Measurements from ENCODE around the gene DAO.

The DAO gene

GRCh38 chr12:108875682-108876361 lies 4.1 kb upstream of the DAO start:
- H3K27ac Mint-ChIP-seq, result no peak overlapping the region
- no peaks in the 10 kb centered on the region for H3K27me3 Mint-ChIP-seq
- DNase-seq, result no peak
- H3K36me3 Mint-ChIP-seq (ENCODE audit: low read depth), result no peaks in the 10 kb centered on the region
- H3K4me3 Mint-ChIP-seq, result no peak overlapping the region
- peaks cover 5% of the 10 kb centered on the region for H3K4me1 Mint-ChIP-seq (ENCODE audit: low read depth)
- H3K9me3 Mint-ChIP-seq, result no peaks in the 10 kb centered on the region

DNA sequence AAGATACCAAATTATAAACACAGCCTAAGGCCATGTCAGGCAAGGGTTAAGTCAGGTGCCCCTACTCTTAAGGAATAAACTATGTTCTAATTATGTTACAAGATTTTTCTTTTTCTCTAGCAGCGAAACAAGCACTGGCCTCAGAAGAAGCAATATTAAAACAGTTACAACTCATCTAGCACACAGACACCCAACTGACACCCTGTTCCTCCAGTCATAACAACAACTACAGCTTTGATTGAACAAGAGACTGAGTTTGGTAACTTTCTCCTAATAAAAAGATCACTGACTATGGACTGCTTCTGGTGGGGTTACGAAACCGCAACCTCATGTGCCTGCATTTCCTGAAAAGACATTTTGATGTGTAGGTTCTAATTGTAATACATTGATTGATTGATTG lies 3.3 kb upstream of the DAO start:
- no peak overlapping the region for H3K27ac Mint-ChIP-seq

DNA sequence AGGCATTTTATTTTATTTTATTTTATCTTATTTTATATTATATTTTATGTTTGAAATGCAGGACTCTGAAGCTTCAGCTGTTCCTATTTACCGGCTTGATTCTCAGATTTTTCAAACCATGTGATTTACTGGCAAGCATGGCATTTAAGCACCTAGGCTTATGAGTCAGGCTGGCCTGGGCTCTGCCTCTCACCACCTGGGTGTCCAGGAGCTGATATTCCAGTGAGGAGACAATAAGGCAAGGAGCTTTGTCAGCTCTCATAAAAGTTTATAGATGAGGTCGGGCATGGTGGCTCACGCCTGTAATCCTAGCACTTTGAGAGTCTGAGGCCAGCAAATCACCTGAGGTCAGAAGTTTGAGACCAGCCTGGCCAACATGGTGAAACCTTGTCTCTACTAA lies 2.1 kb downstream of the DAO start:
- H3K4me3 Mint-ChIP-seq, result no peak overlapping the region
- no peaks in the 10 kb centered on the region for H3K9me3 Mint-ChIP-seq
- H3K27me3 Mint-ChIP-seq, result no peaks in the 10 kb centered on the region
- no peak overlapping the region for H3K27ac Mint-ChIP-seq
- DNase-seq, result no peak
- H3K36me3 Mint-ChIP-seq (ENCODE audit: low read depth), result no peaks in the 10 kb centered on the region
- peaks cover 5% of the 10 kb centered on the region for H3K4me1 Mint-ChIP-seq (ENCODE audit: low read depth)

More for the DNA sequence above, 3.3 kb upstream of the DAO start:
- H3K27me3 Mint-ChIP-seq, result no peaks in the 10 kb centered on the region
- H3K9me3 Mint-ChIP-seq, result no peaks in the 10 kb centered on the region
- H3K4me3 Mint-ChIP-seq, result no peak overlapping the region
- DNase-seq, result no peak
- no peaks in the 10 kb centered on the region for H3K36me3 Mint-ChIP-seq (ENCODE audit: low read depth)
- H3K4me1 Mint-ChIP-seq (ENCODE audit: low read depth), result peaks cover 5% of the 10 kb centered on the region

DNA sequence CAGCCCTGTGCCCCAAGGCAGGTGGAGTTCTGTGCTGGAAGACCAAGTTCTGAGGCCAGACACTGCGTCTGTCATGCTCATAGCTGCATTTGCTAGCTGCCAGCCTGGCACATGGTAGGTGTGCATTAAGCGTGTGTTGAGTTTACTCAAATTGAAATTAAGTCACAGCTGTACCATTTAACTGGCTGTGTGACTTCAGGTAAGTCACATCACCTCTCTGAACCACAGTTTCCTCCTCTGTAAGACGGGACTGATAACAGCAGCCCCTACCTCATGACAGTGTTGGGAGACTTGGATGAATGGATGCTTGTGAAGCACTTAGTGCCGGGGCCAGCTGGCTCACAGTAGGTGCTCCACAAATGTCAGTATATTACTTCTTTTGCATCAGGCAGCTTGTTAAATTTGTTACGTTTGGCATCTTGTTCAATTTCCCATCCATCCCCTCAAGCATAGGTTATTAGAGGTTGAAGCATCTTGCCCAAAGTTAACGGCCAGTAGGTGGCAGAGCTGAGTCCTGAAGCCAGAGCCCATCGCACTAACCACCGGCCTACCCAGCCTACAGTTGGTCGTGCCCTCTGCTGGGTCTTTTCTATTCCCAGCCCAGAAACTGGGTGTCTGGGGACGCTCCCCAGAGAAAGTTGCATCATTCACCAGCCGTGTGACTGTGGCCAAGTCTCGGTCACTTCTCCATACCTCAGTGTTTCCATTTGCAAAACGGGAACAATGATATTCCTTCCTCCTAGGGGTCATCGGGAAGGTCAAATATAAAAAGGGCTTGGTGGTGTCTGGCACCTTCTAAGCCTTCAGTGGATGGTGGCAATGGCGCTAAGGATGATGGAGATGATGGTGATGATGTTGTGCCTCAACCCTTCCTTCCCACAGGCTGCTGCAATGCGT lies 4.5 kb downstream of the DAO start:
- Mint-ChIP-seq H3K27me3 (no peaks in the 10 kb centered on the region), H3K9me3 (no peaks in the 10 kb centered on the region), H3K4me3 (no peak overlapping the region), H3K4me1 (ENCODE audit: low read depth) (peaks cover 5% of the 10 kb centered on the region), H3K27ac (no peak overlapping the region), H3K36me3 (ENCODE audit: low read depth) (no peaks in the 10 kb centered on the region)
- peak; percentile 73 for DNase-seq

DNA sequence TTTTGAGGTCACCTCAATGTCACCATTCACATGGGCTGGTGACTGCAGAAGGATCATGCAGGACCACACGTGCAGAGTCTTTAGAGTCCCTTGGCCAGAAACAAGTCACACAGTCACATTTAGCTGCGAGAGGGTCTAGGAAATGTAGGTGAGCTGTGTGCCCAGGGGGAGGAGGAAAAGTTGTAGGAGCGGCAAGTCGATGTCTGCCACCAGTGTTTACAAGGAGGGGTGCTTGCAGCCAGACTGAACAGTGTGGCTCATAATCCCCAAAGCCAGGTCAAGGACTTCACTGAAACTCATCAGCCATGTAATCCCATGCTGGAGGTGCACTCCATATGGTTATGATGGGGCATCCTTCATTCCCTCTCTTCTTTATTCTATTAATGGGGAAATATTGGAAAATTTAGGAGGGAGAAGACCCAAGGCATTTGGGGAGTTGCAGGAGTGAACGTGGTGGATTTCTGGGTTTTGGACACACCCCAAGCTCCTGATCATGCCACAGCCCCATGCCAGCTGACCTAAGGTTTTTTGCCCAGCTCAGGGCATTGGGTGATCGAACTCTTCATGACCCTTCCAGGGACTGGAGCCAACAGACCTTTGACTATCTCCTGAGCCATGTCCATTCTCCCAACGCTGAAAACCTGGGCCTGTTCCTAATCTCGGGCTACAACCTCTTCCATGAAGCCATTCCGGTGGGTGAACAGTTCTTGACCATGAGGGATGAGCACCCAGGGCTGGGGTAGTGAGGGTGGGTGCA lies 7.2 kb downstream of the DAO start:
- Mint-ChIP-seq H3K9me3 (peaks cover 2% of the 10 kb centered on the region), H3K27ac (no peak overlapping the region), H3K27me3 (no peaks in the 10 kb centered on the region), H3K36me3 (ENCODE audit: low read depth) (no peaks in the 10 kb centered on the region), H3K4me1 (ENCODE audit: low read depth) (peaks cover 5% of the 10 kb centered on the region), H3K4me3 (no peak overlapping the region)
- no peak for DNase-seq

DNA sequence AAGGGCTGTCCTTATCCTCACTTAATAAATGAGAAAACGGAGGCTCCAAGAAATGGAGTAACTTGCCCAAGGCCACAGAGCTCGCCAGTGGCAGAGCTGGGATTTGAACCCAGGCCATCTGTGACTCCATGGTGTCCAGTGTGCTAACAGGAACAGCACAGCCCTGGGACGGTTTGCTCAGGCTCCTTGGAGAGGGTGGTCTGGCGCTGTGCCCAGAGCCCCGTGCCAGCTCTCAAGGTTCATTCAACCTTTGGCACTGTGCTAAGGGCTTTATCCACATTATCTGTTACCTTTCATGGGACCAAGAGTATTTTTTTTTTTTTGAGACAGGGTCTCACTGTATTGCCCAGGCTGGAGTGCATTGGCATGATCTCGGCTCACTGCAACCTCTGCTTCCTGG lies 8.1 kb downstream of the DAO start:
- H3K4me3 Mint-ChIP-seq, result no peak overlapping the region
- no peak for DNase-seq
- peaks cover 5% of the 10 kb centered on the region for H3K4me1 Mint-ChIP-seq (ENCODE audit: low read depth)
- no peak overlapping the region for H3K27ac Mint-ChIP-seq
- H3K27me3 Mint-ChIP-seq, result no peaks in the 10 kb centered on the region
- H3K36me3 Mint-ChIP-seq (ENCODE audit: low read depth), result no peaks in the 10 kb centered on the region
- H3K9me3 Mint-ChIP-seq, result peaks cover 2% of the 10 kb centered on the region

DNA sequence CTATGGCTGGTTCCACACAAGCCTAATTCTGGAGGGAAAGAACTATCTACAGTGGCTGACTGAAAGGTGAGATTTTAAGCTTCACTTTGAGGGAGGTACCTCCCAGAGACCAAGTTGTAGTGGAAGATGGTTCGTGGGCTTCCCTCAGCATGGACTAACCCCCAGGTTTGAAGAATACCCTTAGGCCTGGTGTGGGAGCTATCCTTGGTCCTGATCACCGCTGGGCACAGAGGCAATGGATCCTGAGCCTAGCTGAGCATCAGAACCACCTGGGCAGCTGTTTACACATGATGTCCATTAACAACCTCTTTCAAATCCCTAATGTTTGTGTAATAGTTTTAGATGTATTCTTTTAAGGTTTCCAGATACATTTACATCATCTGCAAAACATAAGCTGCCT lies 10.3 kb downstream of the DAO start:
- peaks cover 3% of the 10 kb centered on the region for H3K9me3 Mint-ChIP-seq
- H3K27me3 Mint-ChIP-seq, result peaks cover 2% of the 10 kb centered on the region
- H3K4me3 Mint-ChIP-seq, result no peak overlapping the region
- H3K4me1 Mint-ChIP-seq (ENCODE audit: low read depth), result no peaks in the 10 kb centered on the region
- H3K36me3 Mint-ChIP-seq (ENCODE audit: low read depth), result no peaks in the 10 kb centered on the region
- no peak for DNase-seq
- no peak overlapping the region for H3K27ac Mint-ChIP-seq

- Mint-ChIP-seq H3K36me3 (ENCODE audit: low read depth) (no peaks in the 10 kb centered on the region), H3K4me3 (no peak overlapping the region), H3K27ac (no peak overlapping the region), H3K27me3 (peaks cover 12% of the 10 kb centered on the region), H3K4me1 (ENCODE audit: low read depth) (no peaks in the 10 kb centered on the region), H3K9me3 (peaks cover 5% of the 10 kb centered on the region)
- DNase-seq, result no peak
Observed at GRCh38 chr12:108895220-108895802, 15.4 kb downstream of the DAO start.

GRCh38 chr12:108896336-108896735 lies 16.4 kb downstream of the DAO start:
- Mint-ChIP-seq H3K27me3 (peaks cover 12% of the 10 kb centered on the region), H3K27ac (no peak overlapping the region), H3K4me1 (ENCODE audit: low read depth) (no peaks in the 10 kb centered on the region), H3K4me3 (no peak overlapping the region), H3K9me3 (peaks cover 3% of the 10 kb centered on the region), H3K36me3 (ENCODE audit: low read depth) (no peaks in the 10 kb centered on the region)
- DNase-seq, result no peak

DNA sequence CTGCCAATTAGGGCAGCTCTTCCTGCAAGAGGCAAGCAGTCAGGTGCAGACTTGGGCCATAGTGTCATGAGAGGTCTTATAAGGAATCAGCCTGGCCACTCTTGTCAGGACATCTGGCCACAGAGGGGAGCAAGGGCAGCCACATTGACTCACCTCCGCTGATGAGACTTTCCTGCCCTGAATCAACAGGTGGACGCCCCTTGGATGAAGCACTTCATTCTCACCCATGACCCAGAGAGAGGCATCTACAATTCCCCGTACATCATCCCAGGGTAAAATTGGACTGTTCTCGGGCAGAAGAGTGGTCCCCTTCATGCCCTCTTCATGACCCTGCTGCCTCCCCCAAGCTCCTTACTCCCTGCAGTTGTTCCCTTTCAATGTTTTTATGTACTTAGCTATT lies 16.9 kb downstream of the DAO start:
- no peaks in the 10 kb centered on the region for H3K4me1 Mint-ChIP-seq (ENCODE audit: low read depth)
- no peak for DNase-seq
- no peaks in the 10 kb centered on the region for H3K36me3 Mint-ChIP-seq (ENCODE audit: low read depth)
- no peak overlapping the region for H3K4me3 Mint-ChIP-seq
- H3K27me3 Mint-ChIP-seq, result peaks cover 13% of the 10 kb centered on the region
- H3K9me3 Mint-ChIP-seq, result peaks cover 3% of the 10 kb centered on the region
- no peak overlapping the region for H3K27ac Mint-ChIP-seq

- Mint-ChIP-seq H3K4me3 (no peak overlapping the region), H3K36me3 (ENCODE audit: low read depth) (no peaks in the 10 kb centered on the region), H3K27ac (no peak overlapping the region), H3K27me3 (peaks cover 17% of the 10 kb centered on the region), H3K4me1 (ENCODE audit: low read depth) (no peaks in the 10 kb centered on the region), H3K9me3 (peaks cover 3% of the 10 kb centered on the region)
- no peak for DNase-seq
Observed at GRCh38 chr12:108899145-108899544, 19.3 kb downstream of the DAO start.

DNA sequence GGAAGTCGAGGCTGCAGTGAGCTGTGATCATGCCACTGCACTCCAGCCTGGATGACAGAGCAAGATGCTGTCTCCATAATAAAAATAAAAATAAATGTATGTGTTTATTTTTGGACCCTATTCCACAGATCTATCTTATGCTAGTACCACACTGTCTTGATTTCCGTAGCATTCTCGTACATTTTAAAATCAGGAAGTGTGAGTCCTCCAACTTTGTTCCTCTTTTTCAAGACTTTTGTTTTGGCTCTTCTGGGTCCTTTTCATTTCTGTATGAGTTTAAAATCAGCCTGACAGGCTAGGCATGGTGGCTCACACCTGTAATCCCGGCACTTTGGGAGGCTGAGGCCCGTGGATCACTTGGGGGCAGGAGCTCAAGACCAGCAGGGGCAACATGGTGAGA lies 25.8 kb downstream of the DAO start:
- DNase-seq, result no peak
- Mint-ChIP-seq H3K4me3 (no peak overlapping the region), H3K27ac (no peak overlapping the region)

DNA sequence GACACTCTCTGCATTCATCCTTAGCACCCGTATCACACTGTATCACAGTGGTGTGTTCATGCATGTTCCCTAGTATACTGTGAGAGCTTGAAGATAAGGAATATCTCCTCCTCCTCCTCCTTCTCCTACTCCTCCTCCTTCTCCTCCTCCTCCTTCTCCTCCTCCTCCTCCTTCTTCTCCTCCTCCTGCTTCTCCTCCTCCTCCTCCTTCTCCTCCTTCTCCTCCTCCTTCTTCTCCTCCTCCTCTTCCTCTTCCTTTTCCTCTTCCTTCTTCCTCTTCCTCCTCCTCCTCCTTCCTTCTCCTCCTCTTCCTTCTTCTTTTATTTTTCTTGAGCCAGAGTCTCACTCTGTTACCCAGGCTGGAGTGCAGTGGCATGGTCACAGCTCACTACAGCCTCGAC lies 27.1 kb downstream of the DAO start:
- DNase-seq, result no peak
- H3K27ac Mint-ChIP-seq, result no peak overlapping the region
- no peak overlapping the region for H3K4me3 Mint-ChIP-seq
- H3K36me3 Mint-ChIP-seq (ENCODE audit: low read depth), result no peaks in the 10 kb centered on the region
- H3K9me3 Mint-ChIP-seq, result no peaks in the 10 kb centered on the region
- peaks cover 33% of the 10 kb centered on the region for H3K27me3 Mint-ChIP-seq
- H3K4me1 Mint-ChIP-seq (ENCODE audit: low read depth), result no peaks in the 10 kb centered on the region

More for the DNA sequence above, 25.8 kb downstream of the DAO start:
- Mint-ChIP-seq H3K36me3 (ENCODE audit: low read depth) (no peaks in the 10 kb centered on the region), H3K9me3 (no peaks in the 10 kb centered on the region), H3K27me3 (peaks cover 30% of the 10 kb centered on the region), H3K4me1 (ENCODE audit: low read depth) (no peaks in the 10 kb centered on the region)

- Mint-ChIP-seq H3K4me1 (ENCODE audit: low read depth) (no peaks in the 10 kb centered on the region), H3K27ac (no peak overlapping the region), H3K9me3 (no peaks in the 10 kb centered on the region), H3K36me3 (ENCODE audit: low read depth) (no peaks in the 10 kb centered on the region), H3K27me3 (peaks cover 31% of the 10 kb centered on the region), H3K4me3 (no peak overlapping the region)
- DNase-seq, result no peak
Observed at GRCh38 chr12:108907839-108908351, 28.0 kb downstream of the DAO start.

Data from activated T-cell treated with anti-CD3 and anti-CD28 coated beads, Interleukin-2, amount 50 U/mL, for 24 hours (primary cell).